NCI-H748 treated with DMSO at 0.1 percent for 48 hours (cell line): ENCODE data around the gene ISOC1.

ENCODE experiments used
- DNase-seq: peaks from one replicate; lab custom pipeline; 2025; lab: John Stamatoyannopoulos, UW

Gene ISOC1

GRCh38 chr5:129125819-129126218, 31.3 kb downstream of the ISOC1 start:
- DNase-seq: no peak

- DNase-seq: no peak
Measured at GRCh38 chr5:129133553-129133952, 39.0 kb downstream of the ISOC1 start.

- no peak for DNase-seq
Measured at GRCh38 chr5:129135633-129136032, 41.1 kb downstream of the ISOC1 start.

- DNase-seq: no peak
Measured at GRCh38 chr5:129137637-129138036, 43.1 kb downstream of the ISOC1 start.

GRCh38 chr5:129141078-129141477, 46.5 kb downstream of the ISOC1 start:
- no peak for DNase-seq

- DNase-seq: no peak
Measured at GRCh38 chr5:129141696-129142095, 47.1 kb downstream of the ISOC1 start.

GRCh38 chr5:129155876-129156275, 61.3 kb downstream of the ISOC1 start:
- DNase-seq: no peak

GRCh38 chr5:129161830-129162229, 67.3 kb downstream of the ISOC1 start:
- DNase-seq: no peak
